HFFc6 (cell line): Measurements from ENCODE around the gene PRKAG2. TPM values are rescaled to one million over a fixed set of nuclear protein-coding genes. Genes with fewer than 3 reads are reported as not detected.
A peak's percentile ranks its signal among the peaks of the same experiment; 100 is the strongest.

Experiments
- DNase-seq: peaks from one replicate; pipeline ENCODE4 v3.0.0-alpha.2; 2018
- H3K27ac Mint-ChIP-seq: 2 replicates; pipeline ENCODE4 v1.8.0; 2020; ENCODE audit warnings: mild to moderate bottlenecking, mixed read lengths
- H3K27me3 Mint-ChIP-seq: 2 replicates; pipeline ENCODE4 v1.8.0; 2021; ENCODE audit warnings: mild to moderate bottlenecking, moderate library complexity, mixed read lengths; ENCODE audit not compliant: insufficient read depth
- H3K36me3 Mint-ChIP-seq: 2 replicates; pipeline ENCODE4 v1.8.0; 2021; ENCODE audit warnings: low read depth, mixed read lengths
- H3K4me1 Mint-ChIP-seq: 2 replicates; pipeline ENCODE4 v1.8.0; 2020; ENCODE audit warnings: low read depth, mixed read lengths
- H3K4me3 Mint-ChIP-seq: 2 replicates; pipeline ENCODE4 v1.8.0; 2020; ENCODE audit warnings: mild to moderate bottlenecking, moderate library complexity, mixed read lengths
- H3K9me3 Mint-ChIP-seq: 2 replicates; pipeline ENCODE4 v1.8.0; 2020; ENCODE audit warnings: mild to moderate bottlenecking, mixed read lengths
- total RNA-seq, 6 experiments: library from RNA; stranded (reverse); fragmentation: NEBNext Ultra II Directional; extraction: Animal tissue kit (Norgen Biotek cat#: 25700); gene quantifications; 2 replicates in 1 of 6; 3 replicates in 5 of 6; pipeline ENCODE4 v1.2.3, GENCODE V29; 2021
- TF ChIP-seq, protein P1 (sequence below): fragments of 200-600 bp; sonication (generic); IDR thresholded peaks from 2 replicates; pipeline ENCODE4 v1.5.0; 2021; ENCODE audit warnings: antibody characterized with exemption, mild to moderate bottlenecking

Gene PRKAG2
- total RNA-seq, 6 experiments from 2014 or later: 15.1 to 19.2 (median 18.4) TPM

DNA sequence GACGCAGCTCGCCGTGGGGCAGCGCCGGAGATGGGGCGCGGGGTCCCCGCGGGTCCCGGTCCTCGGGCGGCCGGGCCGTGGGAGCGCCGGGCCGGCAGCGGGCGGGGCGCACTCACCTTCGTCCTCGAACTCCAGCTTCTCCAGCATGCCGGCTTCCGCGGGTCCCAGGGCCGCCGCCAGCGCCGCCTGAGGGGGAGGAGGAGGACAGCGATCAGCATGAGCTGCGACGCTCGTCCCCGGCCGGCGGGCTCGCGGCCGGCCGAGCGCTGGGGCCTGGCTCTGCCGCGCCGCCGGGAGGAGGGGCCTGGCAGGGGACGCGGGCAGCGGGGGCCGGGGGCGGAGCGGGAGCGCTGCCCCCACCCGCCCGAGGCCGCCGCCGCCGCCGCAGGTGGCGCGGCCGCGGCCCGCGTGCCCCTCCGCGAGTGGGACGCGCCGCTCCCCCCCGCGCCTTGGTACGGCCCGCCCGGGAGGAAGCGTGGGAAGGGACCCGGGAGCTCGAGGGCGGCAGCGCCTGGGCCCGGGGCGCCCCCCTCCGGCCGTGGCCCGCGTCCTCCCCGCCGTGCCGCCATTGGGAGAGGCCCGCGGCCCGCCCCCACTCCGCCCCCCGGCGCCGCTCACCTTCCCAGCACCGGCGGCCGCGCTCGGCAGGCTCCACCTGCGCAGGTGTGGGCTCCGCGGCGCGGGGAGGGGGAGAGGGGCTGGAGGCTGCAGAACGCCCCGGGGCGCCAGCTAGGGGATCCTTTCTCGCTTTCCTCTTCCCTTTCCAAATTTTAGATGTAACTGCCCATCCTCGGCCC, 244.8 kb downstream of the PRKAG2 start:
- peaks cover 1% of the 10 kb centered on the region; the same call in 1 of the 2 replicates for H3K27me3 Mint-ChIP-seq
- peaks cover 31% of the 10 kb centered on the region for H3K4me1 Mint-ChIP-seq
- H3K36me3 Mint-ChIP-seq: no peaks in the 10 kb centered on the region; the same call in 1 of the 2 replicates
- no peaks in the 10 kb centered on the region for H3K9me3 Mint-ChIP-seq
- H3K4me3 Mint-ChIP-seq: peak overlapping the region; percentile 86
- peak overlapping the region; percentile 62; the same call in 1 of the 2 replicates for H3K27ac Mint-ChIP-seq
- peak; percentile 51 for DNase-seq
- TF ChIP-seq, protein P1, sequence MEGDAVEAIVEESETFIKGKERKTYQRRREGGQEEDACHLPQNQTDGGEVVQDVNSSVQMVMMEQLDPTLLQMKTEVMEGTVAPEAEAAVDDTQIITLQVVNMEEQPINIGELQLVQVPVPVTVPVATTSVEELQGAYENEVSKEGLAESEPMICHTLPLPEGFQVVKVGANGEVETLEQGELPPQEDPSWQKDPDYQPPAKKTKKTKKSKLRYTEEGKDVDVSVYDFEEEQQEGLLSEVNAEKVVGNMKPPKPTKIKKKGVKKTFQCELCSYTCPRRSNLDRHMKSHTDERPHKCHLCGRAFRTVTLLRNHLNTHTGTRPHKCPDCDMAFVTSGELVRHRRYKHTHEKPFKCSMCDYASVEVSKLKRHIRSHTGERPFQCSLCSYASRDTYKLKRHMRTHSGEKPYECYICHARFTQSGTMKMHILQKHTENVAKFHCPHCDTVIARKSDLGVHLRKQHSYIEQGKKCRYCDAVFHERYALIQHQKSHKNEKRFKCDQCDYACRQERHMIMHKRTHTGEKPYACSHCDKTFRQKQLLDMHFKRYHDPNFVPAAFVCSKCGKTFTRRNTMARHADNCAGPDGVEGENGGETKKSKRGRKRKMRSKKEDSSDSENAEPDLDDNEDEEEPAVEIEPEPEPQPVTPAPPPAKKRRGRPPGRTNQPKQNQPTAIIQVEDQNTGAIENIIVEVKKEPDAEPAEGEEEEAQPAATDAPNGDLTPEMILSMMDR: peak; percentile 56; the same call in 1 of the 2 replicates

DNA sequence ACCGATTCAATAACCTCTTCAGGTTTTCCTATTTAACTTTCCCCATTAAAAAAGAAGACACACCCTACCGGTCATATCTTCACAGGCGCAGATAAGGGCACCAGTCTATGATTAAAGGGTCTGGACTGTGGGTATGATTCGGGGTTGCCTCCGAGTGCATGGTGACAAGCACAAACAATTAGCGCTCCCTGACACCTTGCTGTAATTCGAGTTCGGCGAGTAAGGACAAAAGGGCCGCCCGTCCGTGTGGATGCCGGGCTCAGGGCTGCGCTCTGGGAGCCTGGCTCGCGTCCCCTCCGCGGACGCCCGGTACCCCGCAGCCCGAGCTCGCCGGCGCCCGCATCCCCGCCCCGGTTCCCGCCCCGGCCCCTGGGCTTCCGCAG, 245.4 kb downstream of the PRKAG2 start:
- Mint-ChIP-seq H3K27me3 (peaks cover 1% of the 10 kb centered on the region; the same call in 1 of the 2 replicates), H3K4me3 (peak overlapping the region; percentile 91), H3K36me3 (peaks cover 5% of the 10 kb centered on the region; the same call in 1 of the 2 replicates), H3K27ac (peak overlapping the region; percentile 54), H3K9me3 (no peaks in the 10 kb centered on the region), H3K4me1 (peaks cover 31% of the 10 kb centered on the region)
- TF ChIP-seq, protein P1: no peak; the same call in 1 of the 2 replicates
- peak; percentile 19 for DNase-seq

DNA sequence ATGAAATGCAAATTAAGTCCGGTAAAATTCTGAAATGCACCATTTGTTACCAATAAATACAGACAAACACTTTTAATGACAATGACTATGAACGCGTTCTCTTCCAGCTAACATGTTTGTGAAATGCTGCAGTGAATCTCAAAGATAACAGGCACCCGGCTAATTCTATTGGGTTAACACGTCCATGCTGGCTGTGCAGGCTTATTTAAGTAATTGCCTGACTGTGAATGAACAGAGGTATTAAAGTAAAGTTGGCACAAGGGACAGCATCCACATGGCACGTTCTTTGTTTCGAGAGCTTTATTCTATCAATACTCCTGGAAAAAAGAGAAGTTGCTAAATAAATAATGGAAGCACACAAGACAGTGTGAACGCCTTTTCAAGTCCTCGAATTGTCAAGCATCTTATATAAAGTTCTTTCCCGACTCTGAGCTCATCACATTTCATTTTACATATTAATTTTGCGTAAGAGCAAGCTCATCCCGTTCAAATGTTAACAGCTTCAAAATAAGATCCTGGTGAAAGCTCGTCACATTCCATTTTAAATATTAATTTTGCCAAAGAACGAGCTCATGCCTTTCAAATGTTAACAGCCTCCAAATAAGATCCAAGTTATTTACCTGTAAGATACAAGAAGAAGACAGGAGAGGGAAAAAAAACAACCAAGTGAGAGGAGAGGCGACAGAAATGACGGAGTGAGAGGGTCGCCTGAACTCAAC, 245.9 kb downstream of the PRKAG2 start:
- H3K4me1 Mint-ChIP-seq: peaks cover 31% of the 10 kb centered on the region
- H3K27ac Mint-ChIP-seq: peak overlapping the region; percentile 54
- peaks cover 1% of the 10 kb centered on the region; the same call in 1 of the 2 replicates for H3K27me3 Mint-ChIP-seq
- H3K9me3 Mint-ChIP-seq: no peaks in the 10 kb centered on the region
- H3K36me3 Mint-ChIP-seq: peaks cover 6% of the 10 kb centered on the region; the same call in 1 of the 2 replicates
- TF ChIP-seq, protein P1: no peak
- H3K4me3 Mint-ChIP-seq: peak overlapping the region; percentile 91
- DNase-seq: no peak

DNA sequence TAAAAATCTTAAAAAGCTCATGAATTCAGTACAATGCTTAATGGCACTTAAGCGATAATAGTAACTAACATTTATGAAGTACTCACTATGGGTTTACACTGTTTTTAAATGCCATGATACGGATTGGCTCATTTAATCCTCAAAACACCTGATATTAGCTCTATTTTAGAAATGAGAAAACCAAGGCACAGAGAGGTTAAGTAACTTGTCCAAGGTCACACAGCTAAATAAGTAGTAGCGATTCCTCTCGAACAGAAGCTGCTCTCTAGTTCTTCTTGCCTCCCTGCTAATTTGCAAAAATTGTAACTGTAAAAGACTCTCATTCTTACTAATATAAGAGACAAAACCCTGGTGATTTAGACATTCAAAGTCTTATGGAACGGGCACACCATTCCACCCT, 246.6 kb downstream of the PRKAG2 start:
- Mint-ChIP-seq H3K4me1 (peaks cover 27% of the 10 kb centered on the region), H3K27me3 (peaks cover 1% of the 10 kb centered on the region; the same call in 1 of the 2 replicates), H3K27ac (no peak overlapping the region), H3K9me3 (no peaks in the 10 kb centered on the region), H3K4me3 (peak overlapping the region; percentile 91), H3K36me3 (peaks cover 6% of the 10 kb centered on the region; the same call in 1 of the 2 replicates)
- DNase-seq: no peak
- TF ChIP-seq, protein P1: no peak

DNA sequence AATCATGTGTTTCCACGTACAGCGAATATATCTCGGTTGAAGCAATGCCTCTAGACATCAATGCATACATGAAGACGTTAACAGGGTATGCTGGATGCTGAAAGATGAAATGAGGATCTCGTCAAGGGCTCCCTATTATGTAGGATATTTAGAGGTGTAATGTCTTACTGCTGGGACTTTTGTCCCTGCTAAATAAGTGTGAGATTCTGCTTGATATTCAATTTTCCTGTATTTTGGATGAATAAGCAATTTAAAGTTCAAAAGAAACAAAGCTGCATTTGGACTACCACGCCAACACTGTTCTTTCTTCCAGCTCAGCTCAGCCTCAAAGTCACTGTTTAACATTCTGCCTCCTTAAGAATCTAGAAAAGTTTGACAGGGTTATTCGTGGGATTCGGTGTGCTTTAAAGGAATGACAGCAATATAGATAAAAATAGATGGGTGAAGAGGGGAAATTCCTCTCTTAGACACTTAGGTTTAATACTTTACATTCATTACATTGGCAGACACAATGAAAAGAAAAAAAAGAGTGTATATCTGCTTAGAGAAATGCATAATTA, 247.1 kb downstream of the PRKAG2 start:
- no peak overlapping the region for H3K27ac Mint-ChIP-seq
- TF ChIP-seq, protein P1: no peak
- DNase-seq: no peak
- peaks cover 1% of the 10 kb centered on the region; the same call in 1 of the 2 replicates for H3K27me3 Mint-ChIP-seq
- peak overlapping the region; percentile 11; the same call in 1 of the 2 replicates for H3K4me3 Mint-ChIP-seq
- H3K4me1 Mint-ChIP-seq: peaks cover 26% of the 10 kb centered on the region
- H3K36me3 Mint-ChIP-seq: peaks cover 6% of the 10 kb centered on the region; the same call in 1 of the 2 replicates
- H3K9me3 Mint-ChIP-seq: no peaks in the 10 kb centered on the region
